Fibroblast of skin of right quadriceps (primary cell): ENCODE measurements around the gene RGN.
"Not testable (repeated sequence)": the region's sequence is repeated elsewhere in the genome, so short reads cannot be mapped to it uniquely, and the experiment has no call there.

Experiments used
- DNase-seq: peaks from one replicate; pipeline ENCODE4 v3.0.0-alpha.2; 2013

RGN gene

DNA sequence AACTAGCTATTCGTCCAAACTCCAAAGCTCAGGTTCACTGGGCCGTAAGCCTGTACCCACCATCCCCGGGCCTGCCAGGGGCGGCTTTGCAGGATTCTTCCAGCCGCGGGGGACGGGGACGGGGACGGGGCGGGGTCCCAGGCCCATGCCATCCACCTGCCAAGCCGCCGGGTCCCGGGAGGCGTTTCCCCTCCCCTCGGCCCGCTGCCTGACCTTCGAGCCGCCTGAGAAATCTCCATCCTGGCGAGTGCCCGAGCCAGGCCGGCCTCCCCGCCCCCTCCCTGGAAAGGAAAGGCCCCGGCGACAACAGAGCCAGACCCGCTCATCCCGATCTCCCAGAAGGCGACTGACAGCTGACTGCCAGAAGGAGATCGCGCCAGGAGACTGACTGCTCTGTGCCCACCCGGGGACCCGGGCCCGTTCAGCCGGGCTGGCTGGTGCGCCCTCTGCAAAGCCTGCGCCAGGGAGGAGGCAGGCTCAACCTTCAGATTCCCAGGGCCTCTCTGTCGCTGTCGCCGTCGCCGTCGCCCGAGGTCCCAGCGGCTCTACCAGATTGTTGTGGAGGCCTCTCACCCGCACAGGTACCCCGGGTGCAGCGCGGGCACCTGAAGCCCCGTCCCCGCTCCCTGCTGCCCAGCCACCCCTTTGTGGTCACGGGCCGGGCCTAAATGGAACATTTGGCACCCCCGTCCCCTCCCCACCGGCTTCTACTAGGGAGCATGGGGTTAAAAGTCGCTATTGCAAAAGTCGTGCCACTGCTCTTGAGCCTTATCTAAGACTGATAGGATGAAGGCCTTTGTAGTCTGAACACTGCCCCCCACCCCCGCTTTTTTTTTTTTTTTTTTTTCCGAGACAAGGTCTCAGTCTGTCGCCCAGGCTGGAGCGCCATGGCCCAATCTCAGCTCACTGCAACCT is at the start of gene RGN:
RGN (plus strand) TSS at position 315 of the 915 bp plus-strand sequence. CDS start 2,702 bp downstream, outside the sequence.
- DNase-seq: peak; percentile 1

DNA sequence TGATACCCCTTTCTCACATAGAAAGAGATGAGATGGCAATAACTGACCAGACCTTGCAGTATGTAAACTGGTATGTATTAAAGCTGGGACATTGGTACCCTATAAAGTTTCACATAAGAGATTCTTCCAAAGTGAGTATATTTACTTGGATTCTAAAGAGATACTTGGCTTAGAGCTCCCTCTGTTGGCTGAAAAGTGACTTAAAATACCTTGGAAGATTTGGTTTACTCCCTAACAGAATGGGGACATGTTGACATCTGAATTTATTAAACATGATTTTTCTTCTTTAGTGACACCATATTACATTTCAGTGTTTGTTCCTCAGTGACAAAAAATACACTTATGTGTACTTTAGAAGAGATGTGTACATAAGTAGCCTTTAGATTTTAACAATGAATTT is 47.9 kb upstream of the RGN start:
- DNase-seq: peak; percentile 61

DNA sequence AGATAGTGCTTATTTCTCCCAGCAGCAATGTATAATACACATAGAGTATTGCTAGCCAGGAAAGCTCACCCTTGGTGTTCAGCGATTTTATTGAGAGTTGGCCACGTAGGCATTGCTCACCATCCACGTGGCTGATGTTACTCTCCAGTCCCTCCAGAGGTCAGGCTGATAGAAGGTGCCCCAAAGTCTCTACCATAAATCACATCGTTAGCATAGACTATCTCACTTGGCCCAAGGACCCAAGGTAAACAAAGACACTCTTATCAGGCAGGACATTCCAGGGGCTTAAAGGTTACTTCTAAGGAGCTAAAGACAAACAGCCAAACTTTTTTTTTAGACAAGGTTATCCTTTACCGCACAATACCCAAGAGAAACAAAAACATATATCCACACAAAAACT is 30.3 kb upstream of the RGN start:
- DNase-seq: no peak

DNA sequence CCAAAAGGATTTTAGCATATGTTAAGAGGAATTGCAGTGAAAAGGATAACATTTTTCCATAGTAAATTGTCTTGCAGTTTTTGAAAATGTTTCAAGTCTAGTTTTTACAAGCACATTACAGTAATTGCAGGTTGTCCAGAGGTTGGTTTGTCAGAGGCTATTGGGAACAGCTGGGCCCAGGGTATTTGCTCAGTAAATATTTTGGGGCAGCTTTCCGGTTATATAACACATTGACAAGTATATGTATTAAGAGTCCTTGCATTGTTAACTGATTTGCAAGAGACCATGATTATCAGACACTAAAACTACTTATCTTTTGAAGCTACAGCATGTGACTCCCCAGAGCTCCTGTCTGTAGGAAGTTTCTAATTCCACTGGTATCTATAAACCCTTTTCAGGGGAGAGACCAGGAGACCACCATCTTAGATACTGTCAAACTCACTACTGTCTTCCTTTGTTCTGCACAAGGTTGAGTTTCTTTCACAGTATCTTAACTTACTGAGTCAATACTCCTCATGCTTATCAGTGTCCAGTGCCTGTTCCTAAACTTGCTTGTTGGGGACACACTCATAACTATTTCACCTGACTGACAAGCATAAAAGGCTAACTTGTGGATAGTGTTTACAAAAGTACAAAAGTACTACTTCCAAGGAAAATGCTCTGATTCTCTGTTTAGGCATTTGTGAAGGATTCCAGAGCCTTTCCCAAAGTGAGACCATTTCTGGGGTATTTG is 18.9 kb upstream of the RGN start:
- DNase-seq: no peak

DNA sequence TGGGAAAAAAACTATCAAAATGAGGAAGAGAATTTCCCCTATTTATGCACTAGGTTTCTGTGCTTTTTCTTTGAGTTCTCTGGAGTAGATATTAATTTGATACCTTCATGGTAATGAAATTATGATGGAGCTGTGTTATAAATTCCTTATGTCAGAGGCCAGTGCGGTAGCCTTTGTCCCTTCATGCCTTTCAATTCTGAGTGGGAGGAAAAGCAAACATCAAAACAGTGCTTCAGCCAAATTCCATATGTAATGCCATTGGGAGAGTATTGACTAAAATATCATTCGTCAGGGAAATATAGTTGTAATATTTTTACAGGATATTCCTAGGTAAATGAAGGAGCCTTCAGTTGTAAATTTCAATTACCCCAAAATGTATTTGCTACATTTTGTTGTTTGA is 17.5 kb upstream of the RGN start:
- no peak for DNase-seq

DNA sequence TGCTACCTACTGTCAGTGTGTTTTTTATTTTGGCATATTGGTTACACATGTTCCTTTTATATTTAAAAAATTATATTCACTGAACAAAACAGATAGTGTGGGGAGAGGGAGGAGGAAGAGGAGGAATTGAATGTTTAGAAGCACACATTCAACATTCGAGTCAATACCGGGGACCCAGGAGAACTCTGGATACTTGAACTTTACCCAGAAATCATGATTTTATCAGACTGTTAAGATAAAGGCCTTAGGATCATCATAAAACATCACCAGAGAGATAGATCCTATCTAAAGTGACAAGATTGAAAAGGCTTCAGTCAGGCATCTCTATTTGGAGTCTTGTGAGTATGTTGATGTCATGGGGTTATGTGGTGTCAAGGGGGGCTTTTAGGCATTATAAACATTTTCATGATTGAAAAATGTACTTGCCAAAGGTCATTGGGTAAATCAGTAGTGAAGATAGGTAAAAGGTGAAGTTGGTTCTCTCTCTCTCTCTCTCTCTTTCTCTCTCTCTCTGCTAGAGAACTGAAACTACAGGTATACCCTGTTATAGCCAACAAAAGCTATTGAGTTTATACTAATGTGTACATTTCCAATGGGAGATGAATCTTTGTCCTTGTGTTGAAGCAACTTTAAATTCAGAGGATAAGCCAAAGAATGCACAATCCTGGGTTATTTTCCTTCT is 16.9 kb upstream of the RGN start:
- DNase-seq: no peak

DNA sequence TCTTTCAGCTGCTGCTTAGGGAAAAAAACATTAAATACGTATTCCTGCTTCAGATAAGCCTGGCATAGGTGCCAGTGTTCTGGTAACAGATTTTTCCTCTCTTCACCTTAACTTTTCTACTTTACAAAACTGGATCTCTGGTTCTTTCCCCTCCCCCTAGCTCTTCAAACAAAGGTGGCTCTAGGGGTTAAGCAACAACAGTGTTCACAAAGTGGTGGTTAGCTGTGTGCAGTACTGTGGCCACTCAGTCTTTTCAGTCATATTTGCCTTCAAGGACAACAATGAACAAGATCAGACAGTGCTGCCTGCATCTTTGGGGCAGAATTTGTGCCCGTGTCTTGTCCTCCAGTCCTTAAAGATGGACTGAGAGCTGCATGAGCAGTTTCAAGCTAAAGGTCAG is 15.1 kb upstream of the RGN start:
- DNase-seq: no peak

DNA sequence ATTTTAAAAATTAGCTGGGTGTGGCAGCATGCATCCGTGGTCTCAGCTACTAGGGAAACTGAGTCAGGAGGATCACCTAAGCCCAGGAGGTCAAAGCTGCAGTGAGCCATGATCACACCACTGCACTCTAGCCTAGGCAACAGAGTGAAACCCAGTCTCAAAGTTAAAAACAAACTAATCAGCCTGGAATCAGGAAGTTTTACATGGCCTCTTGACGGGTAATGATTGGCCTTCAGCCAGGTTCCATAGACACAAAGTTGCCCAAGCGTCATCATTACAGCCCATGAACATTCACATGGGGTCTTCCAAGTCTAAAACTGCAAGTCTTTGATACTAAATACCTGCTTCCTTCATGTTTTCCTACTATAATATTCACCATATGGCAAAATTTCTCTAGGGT is 10.0 kb upstream of the RGN start:
- DNase-seq: no peak

DNA sequence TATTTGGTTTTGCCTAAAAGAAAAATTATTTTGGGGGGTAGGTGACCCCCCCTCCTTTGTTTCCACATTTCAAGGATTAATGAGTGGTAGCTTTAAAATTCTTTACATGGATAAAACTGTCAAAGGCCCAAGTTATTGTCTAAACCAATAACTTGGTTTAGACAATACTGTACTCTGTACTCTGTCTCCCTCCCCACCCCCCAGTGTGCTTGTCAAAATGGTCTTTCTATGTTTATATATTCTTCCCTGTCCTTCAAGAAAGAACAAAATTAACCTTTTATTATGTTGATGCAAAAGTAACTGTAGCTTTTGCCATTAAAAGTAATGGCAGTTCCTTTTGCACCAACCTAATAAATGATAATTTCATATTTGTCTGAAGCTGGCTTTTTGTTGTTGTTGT is 9.5 kb upstream of the RGN start:
- no peak for DNase-seq

DNA sequence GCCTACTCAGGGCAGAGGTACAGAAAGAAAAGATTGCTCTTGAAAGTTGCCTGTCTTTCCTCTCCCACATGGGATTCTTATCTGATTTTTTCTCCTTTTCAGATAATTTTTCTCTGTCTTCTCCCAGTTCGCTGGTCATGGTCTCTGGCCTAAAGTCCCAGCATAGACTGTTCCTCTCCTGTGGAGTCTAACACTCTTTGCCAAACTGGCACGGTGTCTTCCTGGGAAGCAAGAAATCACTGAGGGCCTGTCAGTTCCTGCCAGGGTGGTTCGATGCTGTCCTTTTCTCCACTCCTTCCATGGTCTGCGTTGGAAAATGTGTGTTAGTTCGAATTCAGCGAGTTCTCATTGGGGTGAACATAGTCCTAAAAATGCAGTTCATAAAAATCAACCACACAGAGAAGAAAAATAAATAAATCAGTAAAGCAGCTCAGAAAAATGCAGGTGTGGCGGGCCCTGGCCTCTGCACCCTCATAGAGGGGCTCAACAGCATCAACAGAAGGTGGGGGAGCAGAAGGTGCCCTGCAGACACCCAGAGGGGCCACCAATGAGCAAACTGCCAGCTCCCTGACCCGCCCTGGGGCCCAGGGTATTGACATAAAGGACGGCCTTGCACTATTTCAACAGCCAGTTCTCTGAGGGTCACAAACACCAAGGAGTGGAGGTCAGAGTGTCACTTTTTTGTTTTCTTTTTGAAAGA is 2.1 kb downstream of the RGN start:
- no peak for DNase-seq

DNA sequence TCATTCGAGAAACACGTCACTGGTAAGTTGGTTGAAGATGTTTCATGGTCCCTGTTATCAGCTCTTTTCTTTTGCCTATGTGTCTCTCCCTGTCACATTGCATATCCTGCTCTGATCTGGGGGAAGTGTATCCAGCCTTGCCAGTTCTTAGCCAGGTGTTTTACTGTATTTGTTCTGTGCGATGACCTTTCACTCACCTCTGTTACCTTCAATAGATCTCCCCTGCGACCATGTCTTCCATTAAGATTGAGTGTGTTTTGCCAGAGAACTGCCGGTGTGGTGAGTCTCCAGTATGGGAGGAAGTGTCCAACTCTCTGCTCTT is 2.6 kb downstream of the RGN start:
- DNase-seq: no peak

DNA sequence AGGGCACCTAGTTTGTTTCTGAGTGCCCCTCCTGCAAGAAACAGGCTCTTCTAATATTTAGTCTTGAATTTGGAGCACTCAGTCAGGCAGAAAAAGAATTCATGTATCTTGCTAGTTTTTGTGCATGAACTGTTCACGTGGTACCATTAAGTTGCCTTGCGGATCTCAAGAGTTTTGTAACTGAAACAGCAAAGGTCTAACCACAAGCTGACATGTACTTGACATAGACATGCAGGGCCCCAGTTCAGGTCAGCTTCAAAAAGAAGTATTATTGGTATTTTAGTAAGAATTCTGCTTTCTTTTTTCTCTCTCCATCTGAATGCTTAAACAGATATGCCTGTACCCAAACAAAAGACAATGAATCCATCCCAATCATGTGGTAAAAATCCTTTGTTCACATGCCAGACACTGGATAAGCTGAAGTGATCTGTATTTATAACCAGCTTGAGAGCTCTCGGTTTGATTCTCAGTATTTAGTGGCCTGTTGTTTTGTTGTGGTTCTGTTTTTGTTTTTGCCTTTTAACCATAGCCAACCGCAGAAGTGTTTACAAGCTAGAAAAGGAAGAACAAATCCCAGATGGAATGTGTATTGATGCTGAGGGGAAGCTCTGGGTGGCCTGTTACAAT is 13.0 kb downstream of the RGN start:
- DNase-seq: no peak

DNA sequence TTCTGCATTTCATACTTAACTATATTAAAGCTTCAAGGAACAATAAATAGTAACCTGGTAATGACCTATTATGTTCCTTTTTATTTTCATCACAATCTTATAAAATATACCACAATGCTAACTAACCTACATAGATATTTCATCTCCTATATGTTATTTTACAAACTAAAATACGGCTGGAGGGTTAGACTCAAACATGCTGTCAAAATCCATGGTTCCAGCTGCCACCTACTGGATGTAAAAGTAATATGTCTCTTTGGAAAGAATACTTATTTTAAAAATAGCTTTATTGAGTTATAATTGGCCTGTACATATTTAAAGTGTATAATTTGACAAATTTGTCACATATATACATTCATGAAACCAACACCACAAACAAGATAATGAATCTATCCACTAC is 15.0 kb downstream of the RGN start:
- peak; percentile 13 for DNase-seq

DNA sequence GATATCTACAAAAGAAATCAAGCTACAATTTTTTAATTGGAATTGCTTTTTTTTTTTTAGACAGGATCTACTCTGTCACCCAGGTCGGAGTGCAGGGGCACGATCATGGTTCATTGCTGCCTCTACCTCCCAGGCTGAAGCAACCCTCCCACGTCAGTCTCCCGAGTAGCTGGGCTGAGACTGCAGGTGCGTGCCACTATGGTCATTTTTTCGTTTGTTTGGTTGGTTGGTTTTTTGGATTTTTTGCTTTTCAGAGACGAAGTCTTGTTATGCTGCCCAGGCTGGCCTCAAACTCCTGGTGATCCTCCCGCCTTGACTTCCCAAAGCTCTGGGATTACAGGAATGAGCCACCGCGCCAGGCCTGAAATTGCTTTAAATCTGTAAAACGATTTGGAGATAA is 15.6 kb downstream of the RGN start:
- DNase-seq: no peak

DNA sequence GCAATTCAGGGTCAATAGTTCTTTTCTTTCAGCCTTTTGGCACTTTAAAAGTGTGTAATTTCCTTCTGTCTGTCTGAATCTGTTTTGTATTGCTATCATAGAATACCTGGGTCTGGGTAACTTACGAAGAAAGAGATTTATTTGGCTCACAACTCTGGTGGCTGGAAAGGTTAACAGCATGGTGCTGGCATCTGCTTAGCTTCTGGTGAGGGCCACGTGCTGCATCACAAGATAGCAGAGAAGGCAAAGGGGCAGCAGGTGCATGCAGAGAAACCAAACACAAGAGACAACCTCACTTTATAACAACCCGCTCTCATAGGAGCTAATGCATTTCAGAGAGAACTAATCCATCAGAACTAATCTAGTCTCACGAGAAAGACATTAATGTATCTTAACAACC is 18.8 kb downstream of the RGN start:
- no peak for DNase-seq

DNA sequence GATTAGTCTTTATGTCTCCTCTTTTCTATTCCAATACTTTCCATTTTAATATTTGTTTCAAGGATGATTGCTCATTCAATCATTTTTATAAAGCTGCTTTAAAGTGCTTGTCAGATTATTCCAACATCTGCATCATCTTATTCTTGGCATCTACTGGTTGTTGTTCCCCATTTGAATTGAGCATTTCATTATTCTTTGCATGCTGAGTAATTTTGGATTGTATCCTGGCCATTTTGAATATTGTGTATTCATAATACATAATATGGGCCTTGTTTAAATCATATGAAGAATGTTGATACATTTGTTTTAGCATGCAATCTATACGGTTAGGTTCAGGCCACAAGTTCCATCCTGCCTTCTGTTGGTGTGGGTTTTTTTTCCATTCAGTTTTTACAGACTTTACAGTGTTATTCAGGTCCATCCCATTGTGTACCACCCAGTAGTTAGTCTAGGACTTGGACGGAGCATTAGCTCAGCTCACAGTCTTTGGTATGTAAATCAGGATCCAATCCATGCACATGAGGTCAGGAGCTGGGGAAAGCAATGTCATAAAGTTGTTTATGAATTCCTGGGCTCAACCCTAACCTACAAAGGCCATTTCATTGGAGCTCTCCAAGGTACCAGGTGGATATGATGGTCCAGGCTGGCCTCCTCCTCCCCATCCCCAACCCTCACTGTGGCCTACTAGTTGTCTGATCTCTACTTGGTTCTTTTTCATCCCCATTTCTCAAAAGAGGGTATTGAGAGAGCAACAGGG is 20.3 kb downstream of the RGN start:
- no peak for DNase-seq

DNA sequence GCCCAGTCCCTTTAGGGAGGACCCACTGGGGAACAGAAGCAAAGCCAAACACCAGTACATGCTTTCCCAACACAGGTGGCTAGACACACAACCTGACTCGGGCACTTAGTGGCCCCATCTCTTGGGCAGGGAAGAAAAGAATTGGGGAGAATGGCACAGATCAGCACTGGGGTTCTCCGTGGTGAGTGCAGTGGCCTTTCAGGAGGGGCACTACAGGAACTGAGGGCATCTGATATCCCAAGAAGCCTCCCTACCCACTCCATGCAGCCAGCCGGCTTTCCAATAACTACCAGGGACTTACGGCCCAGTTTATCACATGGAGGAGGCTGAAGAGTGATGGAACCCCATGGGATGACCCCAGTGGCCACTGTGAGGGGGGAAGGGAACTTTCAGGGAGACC is 23.0 kb downstream of the RGN start:
- DNase-seq: no peak

DNA sequence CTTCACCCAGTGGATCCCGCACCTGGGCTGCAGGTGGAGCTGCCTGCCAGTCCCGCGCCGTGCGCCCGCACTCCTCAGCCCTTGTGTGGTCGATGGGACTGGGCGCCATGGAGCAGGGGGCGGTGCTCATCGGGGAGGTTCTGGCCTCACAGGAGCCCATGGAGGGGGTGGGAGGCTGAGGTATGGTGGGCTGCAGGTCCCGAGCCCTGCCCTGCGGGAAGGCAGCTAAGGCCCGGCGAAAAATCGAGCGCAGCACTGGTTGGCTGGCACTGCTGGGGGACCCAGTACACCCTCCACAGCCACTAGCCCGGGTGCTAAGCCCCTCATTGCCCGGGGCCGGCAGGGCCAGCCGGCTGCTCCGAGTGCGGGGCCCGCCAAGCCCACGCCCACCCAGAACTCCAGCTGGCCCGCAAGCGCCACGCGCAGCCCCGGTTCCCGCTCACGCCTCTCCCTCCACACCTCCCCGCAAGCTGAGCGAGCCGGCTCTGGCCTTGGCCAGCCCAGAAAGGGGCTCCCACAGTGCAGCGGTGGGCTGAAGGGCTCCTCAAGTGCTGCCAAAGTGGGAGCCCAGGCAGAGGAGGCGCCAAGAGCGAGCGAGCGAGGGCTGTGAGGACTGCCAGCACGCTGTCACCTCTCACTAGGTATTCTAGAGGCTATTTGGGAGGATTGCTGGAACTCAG is 32.8 kb downstream of the RGN start:
- DNase-seq: not testable (repeated sequence)

DNA sequence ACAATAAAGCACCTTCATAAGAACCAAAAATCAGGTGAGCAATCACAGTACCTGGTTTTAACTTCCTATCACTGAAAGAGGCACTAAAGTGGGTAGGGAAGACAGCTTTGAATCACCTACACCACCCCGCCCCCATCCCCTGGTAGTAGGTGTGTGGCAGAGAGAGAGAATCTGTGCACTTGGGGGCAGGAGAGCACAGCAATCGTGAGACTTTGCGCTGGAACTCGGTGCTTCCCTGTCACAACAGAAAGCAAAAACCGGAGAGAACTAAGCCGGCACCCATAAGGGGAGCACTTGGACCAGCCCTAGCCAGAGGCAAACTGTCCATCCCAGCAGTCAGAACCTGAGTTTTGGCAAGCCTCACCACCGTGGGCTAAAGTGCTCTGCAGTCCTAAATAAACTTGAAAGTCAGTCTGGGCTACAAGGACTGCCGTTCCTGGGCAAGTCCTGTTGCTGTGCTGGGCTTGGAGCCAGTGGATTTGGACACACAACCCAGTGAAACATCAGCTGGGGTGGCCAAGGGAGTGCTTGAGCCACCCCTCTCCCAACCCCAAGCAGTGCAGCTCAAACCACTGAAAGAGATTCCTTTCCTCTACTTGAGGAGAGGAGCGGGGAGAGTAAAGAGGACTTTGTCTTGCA is 34.2 kb downstream of the RGN start:
- no peak for DNase-seq

DNA sequence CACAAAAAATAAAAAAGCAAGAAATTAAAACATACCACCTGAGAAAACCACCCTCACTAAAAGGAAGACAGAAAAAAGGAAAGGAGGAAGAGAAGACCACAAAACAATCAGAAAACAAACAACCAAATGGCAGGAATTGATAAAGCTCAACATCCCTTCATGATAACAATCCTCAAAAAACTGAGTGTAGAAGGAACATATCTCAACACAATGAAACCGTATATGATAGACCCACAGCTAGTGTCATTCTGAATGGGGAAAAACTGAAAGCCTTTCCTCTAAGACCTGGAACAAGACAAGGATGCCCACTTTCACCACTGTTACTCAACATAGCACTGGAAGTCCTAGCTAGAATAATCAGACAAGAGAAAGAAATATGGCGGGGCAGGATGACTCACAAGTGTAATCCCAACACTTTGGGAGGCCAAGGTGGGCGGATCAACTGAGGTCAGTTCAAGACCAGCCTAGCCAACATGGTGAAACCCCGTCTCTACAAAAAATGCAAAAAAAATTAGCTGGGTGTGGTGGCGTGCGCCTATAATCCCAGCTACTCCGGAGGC is 38.4 kb downstream of the RGN start:
- not testable (repeated sequence) for DNase-seq
